ENCODE measurements around the gene FHIP1B.

FHIP1B gene

GRCh38 chr11:6248248-6248647 lies 13.8 kb upstream of the FHIP1B start:
- no peaks in the 10 kb centered on the region for H3K9me3 ChIP-seq
- intact Hi-C loops (cut with DNase I; ENCODE audit: low total_unique reads), result no loop called here
- no peak overlapping the region for H3K4me3 ChIP-seq
- H3K36me3 ChIP-seq, result no peaks in the 10 kb centered on the region
- H3K4me1 ChIP-seq, result no peaks in the 10 kb centered on the region
- no peak for DNase-seq
- H3K27me3 ChIP-seq, result no peaks in the 10 kb centered on the region
- no peak overlapping the region for H3K27ac ChIP-seq
- TF ChIP-seq CTCF (IDR thresholded peaks at IDR 0.05), result no peak

- H3K27ac ChIP-seq, result no peak overlapping the region
- H3K4me3 ChIP-seq, result no peak overlapping the region
- no peak for DNase-seq
- no peaks in the 10 kb centered on the region for H3K27me3 ChIP-seq
- H3K4me1 ChIP-seq, result no peaks in the 10 kb centered on the region
- no peaks in the 10 kb centered on the region for H3K9me3 ChIP-seq
- intact Hi-C loops (cut with DNase I; ENCODE audit: low total_unique reads), result no loop called here
- TF ChIP-seq CTCF (IDR thresholded peaks at IDR 0.05), result no peak
- H3K36me3 ChIP-seq, result no peaks in the 10 kb centered on the region
These were observed 11.1 kb upstream of the FHIP1B start for GRCh38 chr11:6245536-6245935.

- Histone ChIP-seq H3K9me3 (no peaks in the 10 kb centered on the region), H3K27me3 (peaks cover 0 to 5% of the 10 kb centered on the region in 2 donors), H3K36me3 (no peaks in the 10 kb centered on the region), H3K4me3 (no peak overlapping the region), H3K27ac (no peak overlapping the region), H3K4me1 (no peaks in the 10 kb centered on the region)
- intact Hi-C loops (cut with DNase I; ENCODE audit: low total_unique reads), result no loop called here
- no peak for DNase-seq
- no peak for TF ChIP-seq CTCF (IDR thresholded peaks at IDR 0.05)
These were observed 6.9 kb upstream of the FHIP1B start for GRCh38 chr11:6241316-6241715.

GRCh38 chr11:6240781-6241180 lies 6.3 kb upstream of the FHIP1B start:
- intact Hi-C loops (cut with DNase I; ENCODE audit: low total_unique reads), result no loop called here
- no peaks in the 10 kb centered on the region for H3K36me3 ChIP-seq
- no peak overlapping the region for H3K4me3 ChIP-seq
- H3K27me3 ChIP-seq, result peaks cover 0 to 5% of the 10 kb centered on the region in 2 donors
- H3K9me3 ChIP-seq, result no peaks in the 10 kb centered on the region
- no peak overlapping the region for H3K27ac ChIP-seq
- TF ChIP-seq CTCF (IDR thresholded peaks at IDR 0.05), result no peak
- H3K4me1 ChIP-seq, result peaks cover 0 to 3% (median 0%) of the 10 kb centered on the region in 4 donors
- no peak for DNase-seq

GRCh38 chr11:6240139-6240538 lies 5.7 kb upstream of the FHIP1B start:
- H3K27ac ChIP-seq, result no peak overlapping the region

More at GRCh38 chr11:6240139-6240538, 5.7 kb upstream of the FHIP1B start:
- no peak overlapping the region for H3K4me3 ChIP-seq
- no peaks in the 10 kb centered on the region for H3K36me3 ChIP-seq
- DNase-seq, result no peak
- H3K9me3 ChIP-seq, result no peaks in the 10 kb centered on the region
- H3K4me1 ChIP-seq, result peaks cover 0 to 6% (median 0%) of the 10 kb centered on the region in 4 donors
- peaks cover 0 to 5% of the 10 kb centered on the region in 2 donors for H3K27me3 ChIP-seq
- TF ChIP-seq CTCF (IDR thresholded peaks at IDR 0.05), result no peak
- intact Hi-C loops (cut with DNase I; ENCODE audit: low total_unique reads), result no loop called here

Data from tibial artery (tissue), 4 donors.